GM12864 (cell line): ENCODE results near the gene TMEM39B.
"Not testable (repeated sequence)": the region's sequence is repeated elsewhere in the genome, so short reads cannot be mapped to it uniquely, and the experiment has no call there.

ENCODE experiments used
- DNase-seq: peaks from one replicate; pipeline ENCODE4 v3.0.0-alpha.2; 2011; ENCODE audit warnings: low read depth
- H3K4me3 ChIP-seq: 2 replicates; pipeline ENCODE4 v1.5.1; 2011; ENCODE audit warnings: mild to moderate bottlenecking, low read depth, low read length, control low read depth
- CTCF ChIP-seq: IDR thresholded peaks from 2 replicates; pipeline ENCODE4 v1.5.1; 2011; ENCODE audit warnings: low read depth, mild to moderate bottlenecking, moderate library complexity, low read length, control low read depth, inconsistent platforms; ENCODE audit errors: missing control alignments

The TMEM39B gene

GRCh38 chr1:32082022-32082421, 9.3 kb downstream of the TMEM39B start:
- no peak for TF ChIP-seq CTCF
- DNase-seq = no peak
- no peak overlapping the region for H3K4me3 ChIP-seq

- DNase-seq, H3K4me3 ChIP-seq: not testable (repeated sequence)
Observed at GRCh38 chr1:32086381-32086780, 13.6 kb downstream of the TMEM39B start.

- no peak for DNase-seq
- H3K4me3 ChIP-seq = no peak overlapping the region
- no peak for TF ChIP-seq CTCF
Observed at GRCh38 chr1:32091176-32091575, 18.4 kb downstream of the TMEM39B start.

GRCh38 chr1:32091591-32091990, 18.9 kb downstream of the TMEM39B start:
- DNase-seq = no peak
- TF ChIP-seq CTCF = no peak
- no peak overlapping the region for H3K4me3 ChIP-seq

- H3K4me3 ChIP-seq = no peak overlapping the region
- DNase-seq = no peak
- TF ChIP-seq CTCF = no peak
Observed at GRCh38 chr1:32094746-32095521, 22.2 kb downstream of the TMEM39B start.

- no peak for TF ChIP-seq CTCF
- no peak for DNase-seq
- H3K4me3 ChIP-seq = no peak overlapping the region
Observed at GRCh38 chr1:32099426-32099825, 26.7 kb downstream of the TMEM39B start.

GRCh38 chr1:32100359-32100758, 27.6 kb downstream of the TMEM39B start:
- no peak for DNase-seq
- no peak overlapping the region for H3K4me3 ChIP-seq
- TF ChIP-seq CTCF = no peak
